Sigmoid colon (tissue), 4 donors: Measurements from ENCODE around the gene GPATCH8.

Source experiments
- CTCF ChIP-seq, 4 experiments: fragments of 450-650 bp in 3 of 4; fragments of 200-600 bp in 1 of 4; IDR thresholded peaks; one replicate each; pipeline ENCODE4 v1.5.1; 2016 to 2019; ENCODE audit warnings: antibody characterized with exemption in 4 of 4, mild to moderate bottlenecking in 3 of 4, moderate library complexity in 2 of 4
- EP300 ChIP-seq, 4 donors: sonication (generic); formaldehyde crosslinking; IDR thresholded peaks; one replicate each; pipeline ENCODE4 v1.6.1; 2017; ENCODE audit warnings: antibody characterized with exemption in 4 of 4
- POLR2A ChIP-seq, 2 donors: fragments of 450-650 bp; IDR thresholded peaks; one replicate each; pipeline ENCODE4 v1.6.1; 2016; ENCODE audit warnings: antibody characterized with exemption in 2 of 2, mild to moderate bottlenecking in 2 of 2, moderate library complexity in 2 of 2
- POLR2AphosphoS5 ChIP-seq, 4 donors: sonication (generic); formaldehyde crosslinking; IDR thresholded peaks; one replicate each; pipeline ENCODE4 v1.6.1; 2017; ENCODE audit warnings: antibody characterized with exemption in 4 of 4

- TF ChIP-seq CTCF (IDR thresholded peaks at IDR 0.05) (no peak), POLR2A (IDR thresholded peaks at IDR 0.05) (no peak), EP300 (IDR thresholded peaks at IDR 0.05) (no peak), POLR2AphosphoS5 (IDR thresholded peaks at IDR 0.05) (no peak)
Observed at GRCh38 chr17:44396946-44397345, 106.3 kb downstream of the GPATCH8 start.
